ENCODE measurements around the gene NFIA. TPM values are rescaled to one million over a fixed set of nuclear protein-coding genes. Genes with fewer than 3 reads are reported as not detected.

NFIA gene
- total RNA-seq, 1 experiment from 2014 or later = 0.35 TPM

GRCh38 chr1:61368876-61369275, 286.5 kb downstream of the NFIA start:
- Mint-ChIP-seq H3K27ac (no peak overlapping the region), H3K9me3 (no peaks in the 10 kb centered on the region), H3K4me1 (no peaks in the 10 kb centered on the region), H3K36me3 (ENCODE audit: insufficient read depth in 1 of 3, low read depth in 3 of 3) (no peaks in the 10 kb centered on the region), H3K27me3 (ENCODE audit: low read depth) (no peaks in the 10 kb centered on the region), H3K4me3 (no peak overlapping the region)
- no CpG with 5 or more reads among the region's 6 CpGs for WGBS (ENCODE audit: extremely low coverage, insufficient read length, low lambda C conversion rate)
- no peaks in the 10 kb centered on the region for H3K79me2 ChIP-seq (ENCODE audit: insufficient read depth, low read length)
- H3K9ac ChIP-seq (ENCODE audit: extremely low read depth, insufficient read length, low read length) = no peak overlapping the region
- no peak overlapping the region for H3K4me2 ChIP-seq (ENCODE audit: insufficient read depth, insufficient read length, low read length)
- no peak overlapping the region for H2AFZ ChIP-seq (ENCODE audit: low read length)
- H3K18ac ChIP-seq (ENCODE audit: insufficient read length, low read depth, low read length) = no peak overlapping the region
- H2BK15ac ChIP-seq (ENCODE audit: low read depth, low read length) = no peak overlapping the region
- no peak overlapping the region for H2BK5ac ChIP-seq (ENCODE audit: insufficient read length, low read length)
- no peak overlapping the region for H3K14ac ChIP-seq (ENCODE audit: insufficient read depth, low read length)
- no peaks in the 10 kb centered on the region for H3K23me2 ChIP-seq (ENCODE audit: insufficient read length, low read depth, low read length, poor library complexity, severe bottlenecking)
- H2BK20ac ChIP-seq (ENCODE audit: low read depth, low read length, poor library complexity, severe bottlenecking) = no peak overlapping the region
- H3K9me3 ChIP-seq (ENCODE audit: control insufficient read depth, low read depth, low read length) = no peaks in the 10 kb centered on the region
- H4K5ac ChIP-seq (ENCODE audit: insufficient read length, low read depth, low read length) = no peak overlapping the region
- no peak overlapping the region for H3K23ac ChIP-seq (ENCODE audit: insufficient read length, low read depth, low read length)
- no peak overlapping the region for H2BK12ac ChIP-seq (ENCODE audit: insufficient read length, low read depth, low read length)
- no peak overlapping the region for H3K56ac ChIP-seq (ENCODE audit: insufficient read length, low read depth, low read length)
- no peaks in the 10 kb centered on the region for H3K27me3 ChIP-seq (ENCODE audit: insufficient read depth, low read length)
- no peak overlapping the region for H2AK5ac ChIP-seq (ENCODE audit: insufficient read length, low read length)
- no peak overlapping the region for H2BK120ac ChIP-seq (ENCODE audit: low read depth, low read length, poor library complexity, severe bottlenecking)
- H3K4me1 ChIP-seq (ENCODE audit: insufficient read depth, low read length) = no peaks in the 10 kb centered on the region
- TF ChIP-seq CTCF (conservative IDR thresholded peaks at IDR 0.05) = no peak
- no peak for DNase-seq
- H3K27ac ChIP-seq (ENCODE audit: insufficient read length, low read depth, low read length) = no peak overlapping the region
- no peaks in the 10 kb centered on the region for H4K20me1 ChIP-seq (ENCODE audit: control insufficient read depth, insufficient read depth, insufficient read length)
- no peak overlapping the region for H3T11ph ChIP-seq (ENCODE audit: low read length)
- H4K8ac ChIP-seq (replicated peaks; ENCODE audit: insufficient read length, low read depth, low read length) = no peak overlapping the region
- no peak overlapping the region for H3K4ac ChIP-seq (ENCODE audit: low read depth, low read length)
- no peak overlapping the region for H4K91ac ChIP-seq (ENCODE audit: insufficient read length, low read depth, low read length)
- no peaks in the 10 kb centered on the region for H3K79me1 ChIP-seq (ENCODE audit: insufficient read depth, low read depth, low read length, poor library complexity, severe bottlenecking)

All from H9 (cell line).